A549 (cell line): Measurements from ENCODE around the gene CDH1. TPM values are rescaled to one million over a fixed set of nuclear protein-coding genes. Genes with fewer than 3 reads are reported as not detected.

Source experiments
- ATAC-seq, 2 experiments: fragments of 200-7000 bp in 1 of 2; fragments of >200 bp in 1 of 2; cut with Nextera tagmentation in 1 of 2; cut with Tn5 transposase in 1 of 2; 3 replicates each; pipeline versions ENCODE4 v1.8.0 to v1.9.1; 2018 to 2020; ENCODE audit warnings: mild to moderate bottlenecking in 1 of 2, moderate library complexity in 1 of 2
- CTCF ChIA-PET: fragments of 300-600 bp; sonication (Branson Sonifier 250); formaldehyde crosslinking; extraction: SDS; loops from one replicate; lab custom pipeline; 2021; ENCODE audit warnings: antibody characterized with exemption, inconsistent platforms; lab: Yijun Ruan, JAX
- POLR2A ChIA-PET: fragments of 350-600 bp; formaldehyde crosslinking; extraction: SDS; loops from one replicate; lab custom pipeline; 2021; ENCODE audit warnings: antibody characterized with exemption, inconsistent platforms; lab: Yijun Ruan, JAX
- DNase-seq, 2 experiments: peaks; one replicate each; pipeline versions ENCODE4 v3.0.0 to v3.0.0-alpha.2; 2011 to 2016; ENCODE audit warnings: low read depth in 1 of 2, low spot score in 1 of 2
- FAIRE-seq: peaks from 2 replicates; lab custom pipeline; 2011; peaks lifted over from hg19 to GRCh38; lab: Jason Lieb, UNC
- H3K27ac ChIP-seq, 2 experiments: fragments of >200 bp; sonication (Bioruptor Twin); formaldehyde crosslinking; 3 replicates each; pipeline ENCODE4 v1.5.1; 2016 to 2017
- H3K4me1 ChIP-seq: fragments of >200 bp; sonication (Bioruptor Twin); formaldehyde crosslinking; 3 replicates; pipeline ENCODE4 v1.6.1; 2016
- H3K4me2 ChIP-seq: fragments of >200 bp; sonication (Bioruptor Twin); formaldehyde crosslinking; 3 replicates; pipeline ENCODE4 v1.6.1; 2016
- H3K4me3 ChIP-seq: fragments of >200 bp; sonication (Bioruptor Twin); formaldehyde crosslinking; 3 replicates; pipeline ENCODE4 v1.5.1; 2016
- H3K9me3 ChIP-seq: fragments of >200 bp; sonication (Bioruptor Twin); formaldehyde crosslinking; 3 replicates; pipeline ENCODE4 v1.6.1; 2016
- CBX2 ChIP-seq: fragments of 200-600 bp; sonication (generic); IDR thresholded peaks from 2 replicates; pipeline ENCODE4 v1.6.1; 2016; ENCODE audit warnings: low read depth, mild to moderate bottlenecking, borderline replicate concordance
- CEBPB ChIP-seq, 2 experiments: fragments of >200 bp in 1 of 2; sonication (Bioruptor Twin) in 1 of 2; formaldehyde crosslinking in 1 of 2; IDR thresholded peaks; 2 replicates each; pipeline ENCODE4 v1.6.1; 2012 to 2016
- CHD2 ChIP-seq: fragments of 150-350 bp; IDR thresholded peaks from 2 replicates; pipeline ENCODE4 v1.6.1; 2014; ENCODE audit warnings: low read length; ENCODE audit not compliant: partially characterized antibody
- CHD4 ChIP-seq: fragments of 200-600 bp; sonication (generic); IDR thresholded peaks from 2 replicates; pipeline ENCODE4 v1.6.1; 2016; ENCODE audit warnings: antibody characterized with exemption, mild to moderate bottlenecking, borderline replicate concordance
- ELK1 ChIP-seq: fragments of 150-350 bp; IDR thresholded peaks from 2 replicates; pipeline ENCODE4 v1.6.1; 2014; ENCODE audit warnings: low read depth, mild to moderate bottlenecking, low read length
- EP300 ChIP-seq, 2 experiments: fragments of >200 bp; sonication (Bioruptor Twin); formaldehyde crosslinking; IDR thresholded peaks; 2 replicates in 1 of 2; 3 replicates in 1 of 2; pipeline ENCODE4 v1.6.1; 2016 to 2017
- ESRRA ChIP-seq: fragments of 150-350 bp; IDR thresholded peaks from 2 replicates; pipeline ENCODE4 v1.6.1; 2014; ENCODE audit warnings: mild to moderate bottlenecking, low read length, borderline replicate concordance
- GATA3 ChIP-seq: IDR thresholded peaks from 2 replicates; pipeline ENCODE4 v1.6.1; 2012; ENCODE audit warnings: borderline replicate concordance
- HES2 ChIP-seq: fragments of >200 bp; sonication (Bioruptor Twin); formaldehyde crosslinking; IDR thresholded peaks from 2 replicates; pipeline ENCODE4 v1.6.1; 2016
- HOXB5 ChIP-seq: fragments of 250-450 bp; sonication (Bioruptor Pico); IDR thresholded peaks from 2 replicates; pipeline ENCODE4 v1.5.0; 2020; ENCODE audit warnings: mild to moderate bottlenecking, moderate library complexity
- JUNB ChIP-seq: fragments of >200 bp; sonication (Bioruptor Twin); formaldehyde crosslinking; IDR thresholded peaks from 2 replicates; pipeline ENCODE4 v1.6.1; 2016
- MAX ChIP-seq: IDR thresholded peaks from 2 replicates; pipeline ENCODE4 v1.6.1; 2012
- RNF2 ChIP-seq: fragments of 200-600 bp; sonication (generic); IDR thresholded peaks from 2 replicates; pipeline ENCODE4 v1.6.1; 2016; ENCODE audit warnings: low read depth, mild to moderate bottlenecking, antibody characterized with exemption, moderate library complexity, borderline replicate concordance
- USF2 ChIP-seq: fragments of 450-650 bp; IDR thresholded peaks from 2 replicates; pipeline ENCODE4 v1.6.1; 2014; ENCODE audit warnings: antibody characterized with exemption
- ZSCAN20 ChIP-seq: fragments of 250-450 bp; sonication (Bioruptor Pico); IDR thresholded peaks from 2 replicates; pipeline ENCODE4 v1.8.0; 2022; ENCODE audit warnings: mild to moderate bottlenecking, moderate library complexity
- WGBS: methylation state at CpG from one replicate; pipeline ENCODE4 v1.1.6; 2017; ENCODE audit errors: missing lambda C conversion rate; 5-methylcytosine and 5-hydroxymethylcytosine counted together
- polyA plus RNA-seq, 4 experiments: library from polyadenylated mRNA; depleted of rRNA in 3 of 4; stranded (reverse); fragments of >200 nt; fragmentation: RNase III in 1 of 4; extraction: RNeasy Plus Mini Kit Qiagen cat#74134 plus additional on column Dnase treatment in 1 of 4; gene quantifications; 2 replicates in 3 of 4; 3 replicates in 1 of 4; pipeline ENCODE4 v1.2.3, GENCODE V29; 2011 to 2017

Gene CDH1
- polyA plus RNA-seq, 2 of the 4 experiments (the other 2 are of a cell fraction): 6.0 to 24.5 TPM

GRCh38 chr16:68732042-68732680 lies 4.9 kb upstream of the CDH1 start:
- DNase-seq: peak; percentile 64 to 68
- peak overlapping the region; percentile 50 for H3K4me2 ChIP-seq
- WGBS: 18% methylated on average over 8 of the region's 8 CpGs

GRCh38 chr16:68732741-68733399 lies 4.2 kb upstream of the CDH1 start:
- H3K4me2 ChIP-seq: peak overlapping the region; percentile 50
- FAIRE-seq: no peak
- TF ChIP-seq GATA3: peak; percentile 9; the same call in 1 of the 2 replicates
- 0 out of 2 replicates have a peak, but pooled peaks have one; percentile 34 for TF ChIP-seq CHD4
- TF ChIP-seq CBX2: no peak
- TF ChIP-seq, all 56 proteins: peak for 2
- H3K9me3 ChIP-seq: no peaks in the 10 kb centered on the region
- H3K4me1 ChIP-seq: peaks cover 18% of the 10 kb centered on the region
- H3K27ac ChIP-seq: peak overlapping the region; percentile 52 to 81; a peak in 5 of 6 replicates
- H3K4me3 ChIP-seq: no peak overlapping the region
- 55% methylated on average over 4 of the region's 4 CpGs for WGBS
- ATAC-seq (no peak), DNase-seq (no peak)
- POLR2A ChIA-PET: no interaction called here
- CTCF ChIA-PET: interaction anchor here (0.8 to 1.6 kb wide), 3 partner anchors 26 to 204 kb away, joined by 3 to 6 read pairs (median 3); no protein-coding TSS in a partner anchor

More at GRCh38 chr16:68732042-68732680, 4.9 kb upstream of the CDH1 start:
- CTCF ChIA-PET: interaction anchor here (0.8 to 0.9 kb wide), 2 partner anchors 25 to 203 kb away, joined by 3 read pairs; no protein-coding TSS in a partner anchor
- peaks cover 18% of the 10 kb centered on the region for H3K4me1 ChIP-seq
- peak overlapping the region; percentile 52 to 81 for H3K27ac ChIP-seq
- FAIRE-seq (no peak), ATAC-seq (peak; percentile 84 to 91)
- H3K4me3 ChIP-seq: no peak overlapping the region
- POLR2A ChIA-PET: no interaction called here
- no peaks in the 10 kb centered on the region for H3K9me3 ChIP-seq
- TF ChIP-seq ELK1 (no peak), RNF2 (no peak), JUNB (no peak), ZSCAN20 (no peak), USF2 (no peak), HES2 (no peak), EP300 (IDR thresholded peaks at IDR 0.05) (no peak), HOXB5 (no peak)

- Histone ChIP-seq H3K9me3 (no peaks in the 10 kb centered on the region), H3K4me3 (no peak overlapping the region)
- DNase-seq: no peak
- ATAC-seq: no peak
- TF ChIP-seq CHD2 (no peak), ESRRA (no peak), USF2 (no peak), MAX (no peak), CEBPB (IDR thresholded peaks at IDR 0.05) (0 out of 4 replicates have a peak, but pooled peaks of 1 of the 2 experiments have one; percentile 21), CBX2 (no peak)
- TF ChIP-seq, all 56 proteins: peak for 1
- H3K4me1 ChIP-seq: peaks cover 22% of the 10 kb centered on the region
- WGBS: 89% methylated on average over 9 of the region's 9 CpGs
- no peak for FAIRE-seq
- ChIA-PET CTCF (interaction anchor here (1.6 to 2.1 kb wide), 2 partner anchors 27 to 67 kb away, joined by 5 to 6 read pairs; no protein-coding TSS in a partner anchor), POLR2A (no interaction called here)
- H3K4me2 ChIP-seq: no peak overlapping the region
- peak overlapping the region in 1 of 2 experiments; percentile 81; a peak in 1 of 6 replicates for H3K27ac ChIP-seq
Observed at GRCh38 chr16:68733570-68733969, 3.5 kb upstream of the CDH1 start.
